Uterus (tissue), 4 donors: ENCODE measurements around the gene BEND2. TPM values are rescaled to one million over a fixed set of nuclear protein-coding genes. Genes with fewer than 3 reads are reported as not detected.
"Not testable (repeated sequence)": the region's sequence is repeated elsewhere in the genome, so short reads cannot be mapped to it uniquely, and the experiment has no call there.

Experiments used
- DNase-seq, 2 donors: peaks; one replicate each; pipeline ENCODE4 v3.0.0-alpha.2; 2019 to 2020
- H3K27ac ChIP-seq, 2 donors: fragments of 200-600 bp; sonication (generic); 1 replicate in 1 of 2; 2 replicates in 1 of 2; pipeline ENCODE4 v1.5.1; 2016 to 2018
- H3K27me3 ChIP-seq, 2 donors: fragments of 200-600 bp; sonication (generic); one replicate each; pipeline ENCODE4 v1.5.1; 2018 to 2019; ENCODE audit warnings: control low read depth in 1 of 2
- H3K36me3 ChIP-seq, 2 donors: fragments of 200-600 bp; sonication (generic); one replicate each; pipeline ENCODE4 v1.5.1; 2019; ENCODE audit warnings: control low read depth in 1 of 2
- H3K4me1 ChIP-seq, 2 donors: fragments of 200-600 bp; sonication (generic); one replicate each; pipeline ENCODE4 v1.5.1; 2018 to 2019; ENCODE audit warnings: control low read depth in 1 of 2
- H3K4me3 ChIP-seq, 2 donors: fragments of 200-600 bp; sonication (generic); 1 replicate in 1 of 2; 2 replicates in 1 of 2; pipeline ENCODE4 v1.5.1; 2018 to 2019; ENCODE audit warnings: mild to moderate bottlenecking in 1 of 2
- H3K9me3 ChIP-seq, 2 donors: fragments of 200-600 bp; sonication (generic); one replicate each; pipeline ENCODE4 v1.5.1; 2019; ENCODE audit warnings: control low read depth in 1 of 2
- CTCF ChIP-seq, 4 experiments: fragments of 200-600 bp in 2 of 4; fragments of 450-650 bp in 2 of 4; sonication (generic) in 2 of 4; IDR thresholded peaks; one replicate each; pipeline ENCODE4 v1.5.1; 2016 to 2019; ENCODE audit warnings: antibody characterized with exemption in 4 of 4, mild to moderate bottlenecking in 2 of 4, moderate library complexity in 1 of 4
- POLR2A ChIP-seq, 2 donors: fragments of 450-650 bp; IDR thresholded peaks; one replicate each; pipeline ENCODE4 v1.6.1; 2016; ENCODE audit warnings: antibody characterized with exemption in 2 of 2, mild to moderate bottlenecking in 1 of 2, moderate library complexity in 1 of 2
- intact Hi-C: fragments of 100-400 bp; cut with DNase I; formaldehyde crosslinking; loops from one replicate; pipeline ENCODE4 v1.15.1; 2023; ENCODE audit warnings: low total_unique reads
- total RNA-seq, 4 donors: library from RNA; depleted of rRNA in 3 of 4; stranded (reverse); fragments of >200 nt in 3 of 4; gene quantifications; one replicate each; pipeline versions ENCODE4 v1.1.0 to v1.2.4, GENCODE V29; 2014 to 2023
- donor health status: DM: yes; HTN: yes; CAD: no.

Gene BEND2
- not detected for total RNA-seq

- no peaks in the 10 kb centered on the region for H3K27me3 ChIP-seq
- intact Hi-C loops: no loop called here
- no peak for TF ChIP-seq CTCF (IDR thresholded peaks at IDR 0.05)
- TF ChIP-seq POLR2A (IDR thresholded peaks at IDR 0.05): no peak
- H3K4me3 ChIP-seq: no peak within 1 kb of the TSS
- H3K9me3 ChIP-seq: no peaks in the 10 kb centered on the region
- H3K4me1 ChIP-seq: no peaks in the 10 kb centered on the region
- DNase-seq: no peak
- no peak within 1 kb of the TSS for H3K27ac ChIP-seq
- H3K36me3 ChIP-seq: no peaks in the 10 kb centered on the region
Measured at GRCh38 chrX:18220786-18221185, at the start of gene BEND2. BEND2 (minus strand) TSS chrX:18220886; CDS start chrX:18220750, 136 bp downstream.

GRCh38 chrX:18255059-18255458 is 34.4 kb upstream of the BEND2 start:
- TF ChIP-seq POLR2A (IDR thresholded peaks at IDR 0.05) (no peak), CTCF (IDR thresholded peaks at IDR 0.05) (no peak)
- Histone ChIP-seq H3K9me3 (no peaks in the 10 kb centered on the region), H3K4me3 (no peak overlapping the region), H3K4me1 (no peaks in the 10 kb centered on the region), H3K27ac (no peak overlapping the region), H3K36me3 (no peaks in the 10 kb centered on the region), H3K27me3 (no peaks in the 10 kb centered on the region)
- DNase-seq: no peak
- intact Hi-C loops: no loop called here

GRCh38 chrX:18252644-18253359 is 32.1 kb upstream of the BEND2 start:
- no peak for TF ChIP-seq CTCF (IDR thresholded peaks at IDR 0.05)
- TF ChIP-seq POLR2A (IDR thresholded peaks at IDR 0.05): no peak
- intact Hi-C loops: no loop called here
- H3K27me3 ChIP-seq: no peaks in the 10 kb centered on the region
- no peaks in the 10 kb centered on the region for H3K9me3 ChIP-seq
- H3K27ac ChIP-seq: no peak overlapping the region
- H3K4me3 ChIP-seq: no peak overlapping the region
- H3K36me3 ChIP-seq: no peaks in the 10 kb centered on the region
- no peaks in the 10 kb centered on the region for H3K4me1 ChIP-seq
- no peak for DNase-seq

- intact Hi-C loops: not testable (repeated sequence)
Measured at GRCh38 chrX:18229646-18230045, 9.0 kb upstream of the BEND2 start.

GRCh38 chrX:18228069-18228468 is 7.4 kb upstream of the BEND2 start:
- no peaks in the 10 kb centered on the region for H3K4me1 ChIP-seq
- no peaks in the 10 kb centered on the region for H3K27me3 ChIP-seq
- H3K36me3 ChIP-seq: no peaks in the 10 kb centered on the region
- intact Hi-C loops: no loop called here
- H3K9me3 ChIP-seq: no peaks in the 10 kb centered on the region
- no peak overlapping the region for H3K4me3 ChIP-seq
- TF ChIP-seq CTCF (IDR thresholded peaks at IDR 0.05) (no peak), POLR2A (IDR thresholded peaks at IDR 0.05) (no peak)
- no peak overlapping the region for H3K27ac ChIP-seq
- DNase-seq: no peak

More at GRCh38 chrX:18229646-18230045, 9.0 kb upstream of the BEND2 start:
- H3K27me3 ChIP-seq, H3K36me3 ChIP-seq, H3K27ac ChIP-seq, H3K9me3 ChIP-seq, H3K4me3 ChIP-seq, DNase-seq, H3K4me1 ChIP-seq: not testable (repeated sequence)
